Measurements from ENCODE around the gene STC2. TPM values are rescaled to one million over a fixed set of nuclear protein-coding genes. Genes with fewer than 3 reads are reported as not detected.

Gene STC2
- total RNA-seq, 1 experiment from 2014 or later = 60.4 TPM

DNA sequence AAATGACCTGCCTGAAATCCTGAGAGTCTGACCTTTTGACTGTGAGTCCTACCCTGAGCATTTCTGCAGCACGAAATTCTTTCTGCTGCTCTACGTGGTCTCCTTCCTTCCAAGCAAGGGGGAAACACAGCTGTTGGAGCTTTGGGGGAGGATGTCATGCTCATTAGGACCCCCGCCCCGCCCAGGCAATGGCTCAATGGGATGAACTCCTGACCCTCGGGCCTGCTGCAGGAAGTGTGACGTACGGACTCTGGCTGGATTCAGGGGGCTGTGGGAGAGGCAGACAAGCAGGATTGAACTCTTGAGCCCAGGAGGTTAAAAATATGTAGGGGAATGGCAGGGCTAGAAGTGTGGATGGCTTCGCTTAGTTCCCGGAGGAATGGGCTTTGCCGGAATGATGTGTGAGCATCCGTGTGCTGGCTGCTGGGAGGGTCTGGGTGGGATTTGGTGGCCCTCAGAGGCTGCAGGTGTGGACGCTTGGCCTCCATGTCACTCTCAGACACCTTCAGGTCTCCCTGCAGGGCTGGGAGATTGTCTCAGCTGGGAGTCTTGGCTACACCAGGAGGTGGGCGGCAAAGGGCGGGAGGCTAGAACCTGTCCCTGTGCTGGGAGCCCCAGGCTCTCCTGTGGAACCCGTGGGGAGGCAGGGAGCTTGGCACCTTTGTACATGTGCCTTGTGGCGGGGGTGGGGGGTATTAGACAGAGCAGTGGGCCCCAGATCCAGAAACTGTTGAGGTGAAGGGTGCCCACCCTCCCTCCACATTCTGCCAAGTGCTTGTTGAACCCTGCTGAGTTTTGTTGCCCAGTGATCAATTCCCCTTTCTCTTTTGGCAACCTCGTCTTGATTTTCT is 26.3 kb downstream of the STC2 start:
- Mint-ChIP-seq H3K27ac (ENCODE audit: unreplicated experiment) (no peak overlapping the region), H3K4me1 (ENCODE audit: low read depth, unreplicated experiment) (peaks cover 26% of the 10 kb centered on the region), H3K4me3 (ENCODE audit: low read depth, unreplicated experiment) (no peak overlapping the region), H3K27me3 (ENCODE audit: unreplicated experiment) (no peaks in the 10 kb centered on the region), H3K9me3 (ENCODE audit: low read depth, unreplicated experiment) (no peaks in the 10 kb centered on the region), H3K36me3 (ENCODE audit: insufficient read depth, unreplicated experiment) (no peaks in the 10 kb centered on the region)
- intact Hi-C loops (cut with micrococcal nuclease; ENCODE audit: unreplicated experiment) = no loop called here
- DNase-seq = no peak
- TF ChIP-seq, protein P1, sequence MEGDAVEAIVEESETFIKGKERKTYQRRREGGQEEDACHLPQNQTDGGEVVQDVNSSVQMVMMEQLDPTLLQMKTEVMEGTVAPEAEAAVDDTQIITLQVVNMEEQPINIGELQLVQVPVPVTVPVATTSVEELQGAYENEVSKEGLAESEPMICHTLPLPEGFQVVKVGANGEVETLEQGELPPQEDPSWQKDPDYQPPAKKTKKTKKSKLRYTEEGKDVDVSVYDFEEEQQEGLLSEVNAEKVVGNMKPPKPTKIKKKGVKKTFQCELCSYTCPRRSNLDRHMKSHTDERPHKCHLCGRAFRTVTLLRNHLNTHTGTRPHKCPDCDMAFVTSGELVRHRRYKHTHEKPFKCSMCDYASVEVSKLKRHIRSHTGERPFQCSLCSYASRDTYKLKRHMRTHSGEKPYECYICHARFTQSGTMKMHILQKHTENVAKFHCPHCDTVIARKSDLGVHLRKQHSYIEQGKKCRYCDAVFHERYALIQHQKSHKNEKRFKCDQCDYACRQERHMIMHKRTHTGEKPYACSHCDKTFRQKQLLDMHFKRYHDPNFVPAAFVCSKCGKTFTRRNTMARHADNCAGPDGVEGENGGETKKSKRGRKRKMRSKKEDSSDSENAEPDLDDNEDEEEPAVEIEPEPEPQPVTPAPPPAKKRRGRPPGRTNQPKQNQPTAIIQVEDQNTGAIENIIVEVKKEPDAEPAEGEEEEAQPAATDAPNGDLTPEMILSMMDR (IDR thresholded peaks at IDR 0.05; ENCODE audit: unreplicated experiment) = no peak
- BruUV-seq (replicated peaks) = no TSS peak
- CTCF ChIA-PET = interaction anchor here (0.6 to 1.9 kb wide), 6 partner anchors 8 to 271 kb away, joined by 3 to 8 read pairs (median 4); partner anchors contain the start of gene STC2

DNA sequence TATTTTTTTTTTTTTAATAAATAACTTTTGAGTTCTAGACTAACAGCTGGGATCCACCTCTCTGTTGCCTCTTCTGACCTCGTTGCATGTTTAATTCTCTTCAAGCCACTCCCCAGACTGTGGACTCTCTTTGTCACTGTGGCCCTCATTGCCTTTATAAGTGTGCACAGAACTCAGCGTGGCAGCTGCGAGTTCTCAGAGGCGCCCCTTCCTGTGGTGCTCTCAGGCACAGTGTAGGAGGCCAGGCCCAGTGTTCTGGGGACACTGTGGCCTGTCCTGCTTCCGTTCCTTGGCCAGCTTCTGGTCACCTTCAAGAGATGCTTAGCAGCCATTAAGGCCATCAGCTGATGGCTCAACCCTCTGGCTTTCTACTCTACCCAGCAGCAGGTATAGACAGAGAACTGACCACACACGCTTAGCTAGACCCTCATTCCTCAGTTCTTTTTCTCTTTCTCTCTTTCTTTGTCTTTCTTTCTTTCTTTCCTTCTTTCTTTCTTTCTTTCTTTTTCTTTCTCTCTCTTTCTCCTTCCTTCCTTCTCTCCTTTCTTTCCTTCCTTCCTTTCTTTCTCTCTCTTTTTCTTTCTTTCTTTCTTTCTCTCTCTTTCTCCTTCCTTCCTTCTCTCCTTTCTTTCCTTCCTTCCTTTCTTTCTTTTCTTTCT is 27.7 kb downstream of the STC2 start:
- Mint-ChIP-seq H3K4me3 (ENCODE audit: low read depth, unreplicated experiment) (no peak overlapping the region), H3K27me3 (ENCODE audit: unreplicated experiment) (no peaks in the 10 kb centered on the region), H3K9me3 (ENCODE audit: low read depth, unreplicated experiment) (no peaks in the 10 kb centered on the region), H3K4me1 (ENCODE audit: low read depth, unreplicated experiment) (peaks cover 26% of the 10 kb centered on the region), H3K27ac (ENCODE audit: unreplicated experiment) (no peak overlapping the region), H3K36me3 (ENCODE audit: insufficient read depth, unreplicated experiment) (no peaks in the 10 kb centered on the region)
- intact Hi-C loops (cut with micrococcal nuclease; ENCODE audit: unreplicated experiment) = no loop called here
- no TSS peak for BruUV-seq (replicated peaks)
- CTCF ChIA-PET = no interaction called here
- TF ChIP-seq, protein P1 (IDR thresholded peaks at IDR 0.05; ENCODE audit: unreplicated experiment) = no peak
- no peak for DNase-seq

DNA sequence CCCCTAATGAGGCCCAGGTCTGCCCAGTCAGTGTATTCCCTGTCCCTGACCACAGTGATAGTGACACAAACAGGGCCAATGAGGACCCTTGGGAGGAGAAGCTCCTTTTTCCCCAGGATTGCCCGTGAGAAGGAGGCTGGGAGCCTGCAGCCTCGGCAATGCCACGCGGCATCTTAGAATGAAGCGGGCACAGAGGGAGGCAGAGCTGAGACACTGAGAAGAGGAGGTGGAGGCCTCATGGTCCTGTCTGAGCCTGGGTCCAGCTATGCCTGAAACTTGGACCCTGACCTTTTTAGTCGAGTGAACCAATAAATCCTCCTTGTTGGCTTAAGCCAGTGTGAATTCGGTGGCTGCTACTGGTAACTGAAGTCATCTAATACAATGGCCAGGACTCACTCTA is 28.4 kb downstream of the STC2 start:
- no peak for DNase-seq
- no TSS peak for BruUV-seq (replicated peaks)
- TF ChIP-seq, protein P1 (IDR thresholded peaks at IDR 0.05; ENCODE audit: unreplicated experiment) = no peak
- H3K27me3 Mint-ChIP-seq (ENCODE audit: unreplicated experiment) = peaks cover 4% of the 10 kb centered on the region
- no peaks in the 10 kb centered on the region for H3K9me3 Mint-ChIP-seq (ENCODE audit: low read depth, unreplicated experiment)
- peaks cover 26% of the 10 kb centered on the region for H3K4me1 Mint-ChIP-seq (ENCODE audit: low read depth, unreplicated experiment)
- no peak overlapping the region for H3K4me3 Mint-ChIP-seq (ENCODE audit: low read depth, unreplicated experiment)
- intact Hi-C loops (cut with micrococcal nuclease; ENCODE audit: unreplicated experiment) = no loop called here
- CTCF ChIA-PET = no interaction called here
- no peaks in the 10 kb centered on the region for H3K36me3 Mint-ChIP-seq (ENCODE audit: insufficient read depth, unreplicated experiment)
- no peak overlapping the region for H3K27ac Mint-ChIP-seq (ENCODE audit: unreplicated experiment)

DNA sequence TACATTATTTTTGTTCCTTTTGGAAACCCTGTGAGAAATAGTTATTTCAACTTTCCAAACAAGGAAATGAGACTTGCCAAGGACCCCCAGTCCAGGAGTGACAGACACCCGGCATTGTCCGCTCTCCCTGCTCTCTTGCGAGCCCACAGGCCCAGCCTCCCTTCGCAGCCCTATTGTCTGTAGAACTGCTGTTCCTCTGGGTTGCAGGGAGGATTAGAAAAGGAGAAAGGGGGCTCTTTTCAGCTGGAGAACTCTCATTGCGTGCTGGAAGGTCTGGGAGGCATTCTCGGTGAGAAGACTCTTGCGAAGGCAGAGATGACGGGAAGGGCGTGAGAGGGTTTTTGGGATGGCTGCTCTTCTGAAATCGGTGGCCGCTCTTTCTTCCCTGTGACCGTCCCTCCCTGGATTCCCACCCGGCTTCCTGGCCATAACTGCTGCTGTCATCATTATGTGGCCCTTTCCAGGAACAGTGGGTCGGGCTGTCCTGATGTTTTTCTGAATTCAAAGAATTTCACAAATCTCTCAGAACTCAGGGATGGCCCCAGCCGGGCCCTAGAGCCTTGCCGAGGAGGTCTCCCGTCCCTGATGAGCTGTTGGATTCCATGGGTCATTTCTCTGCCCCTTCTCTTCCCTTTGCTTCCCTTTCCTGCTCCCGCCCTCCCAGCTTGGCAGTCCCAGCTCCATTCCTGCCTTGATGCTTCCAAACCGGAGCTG is 29.8 kb downstream of the STC2 start:
- DNase-seq = no peak
- intact Hi-C loops (cut with micrococcal nuclease; ENCODE audit: unreplicated experiment) = no loop called here
- CTCF ChIA-PET = no interaction called here
- Mint-ChIP-seq H3K27me3 (ENCODE audit: unreplicated experiment) (peaks cover 18% of the 10 kb centered on the region), H3K4me1 (ENCODE audit: low read depth, unreplicated experiment) (peaks cover 25% of the 10 kb centered on the region), H3K9me3 (ENCODE audit: low read depth, unreplicated experiment) (no peaks in the 10 kb centered on the region), H3K36me3 (ENCODE audit: insufficient read depth, unreplicated experiment) (no peaks in the 10 kb centered on the region), H3K27ac (ENCODE audit: unreplicated experiment) (no peak overlapping the region), H3K4me3 (ENCODE audit: low read depth, unreplicated experiment) (no peak overlapping the region)
- TF ChIP-seq, protein P1 (IDR thresholded peaks at IDR 0.05; ENCODE audit: unreplicated experiment) = no peak
- no TSS peak for BruUV-seq (replicated peaks)

Data from Calu3 (cell line).